ENCODE data around the gene PRIMA1.

DNA sequence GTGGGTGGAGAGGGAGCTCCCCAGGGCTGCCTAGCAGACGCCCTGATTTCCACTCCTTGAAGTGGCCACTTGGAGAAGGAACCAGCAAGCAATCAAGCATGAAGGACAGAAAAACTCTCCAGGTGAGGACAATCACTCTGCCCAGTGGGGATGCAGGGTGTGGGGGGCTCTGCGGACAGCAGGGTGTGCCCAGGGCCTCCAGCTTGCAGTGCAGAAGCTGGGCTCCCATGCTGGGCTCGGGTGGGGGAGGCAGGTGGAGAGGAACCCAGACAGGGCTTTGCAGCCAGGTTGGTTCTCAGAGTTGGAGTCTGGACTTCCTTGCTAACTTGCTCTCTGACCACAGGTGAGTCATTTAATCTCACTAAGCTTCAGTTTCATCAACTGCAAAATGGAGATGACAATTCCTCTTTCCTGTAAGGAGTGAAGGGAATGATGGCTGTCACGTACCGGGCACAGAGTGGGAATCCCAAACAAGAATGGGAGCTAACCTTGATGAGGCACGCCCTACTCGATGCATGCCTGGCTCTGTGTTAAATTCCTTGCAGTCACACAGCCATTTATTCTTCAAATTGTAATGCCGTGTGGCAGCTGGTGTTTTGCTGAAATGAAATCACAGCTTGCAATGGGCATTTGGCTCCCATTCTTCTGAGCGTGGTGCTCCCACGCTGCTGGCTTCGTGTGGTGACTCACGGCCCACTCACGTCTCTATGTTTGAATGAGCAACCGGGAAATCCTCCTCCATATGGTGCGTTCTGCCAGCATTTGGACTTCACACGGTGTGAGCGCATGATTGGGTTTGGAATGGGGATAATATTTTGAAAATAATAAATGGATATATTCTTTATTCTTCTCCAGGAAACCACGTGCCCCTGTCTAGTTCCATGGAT is 75.2 kb downstream of the PRIMA1 start:
- TF ChIP-seq CTCF (IDR thresholded peaks at IDR 0.05; ENCODE audit: low read length) (no peak), EZH2 (IDR thresholded peaks at IDR 0.05; ENCODE audit: borderline replicate concordance, low read length) (no peak)
